Hindlimb muscle (tissue), 1 donor: ENCODE measurements around the gene HEG1. TPM values are rescaled to one million over a fixed set of nuclear protein-coding genes. Genes with fewer than 3 reads are reported as not detected.
A peak's percentile ranks its signal among the peaks of the same experiment; 100 is the strongest.

ENCODE experiments used
- DNase-seq: peaks from one replicate; pipeline ENCODE4 v3.0.0-alpha.2; 2013
- polyA plus RNA-seq: library from polyadenylated mRNA; unstranded; fragments of 120-200 nt; gene quantifications from one replicate; pipeline ENCODE4 v1.2.1, GENCODE V29; 2013; ENCODE audit not compliant: insufficient read length

HEG1 gene
- polyA plus RNA-seq, 1 donor, result 27.2 TPM

- no peak for DNase-seq
Measured at GRCh38 chr3:125072301-125072700, 16.5 kb upstream of the HEG1 start.

GRCh38 chr3:125069968-125070745, 14.4 kb upstream of the HEG1 start:
- DNase-seq, result no peak

- DNase-seq, result no peak
Measured at GRCh38 chr3:125069452-125069851, 13.7 kb upstream of the HEG1 start.

GRCh38 chr3:125068265-125068664, 12.5 kb upstream of the HEG1 start:
- no peak for DNase-seq

- DNase-seq, result no peak
Measured at GRCh38 chr3:125067225-125067624, 11.4 kb upstream of the HEG1 start.

- DNase-seq, result no peak
Measured at GRCh38 chr3:125062904-125063618, 7.3 kb upstream of the HEG1 start.

- no peak for DNase-seq
Measured at GRCh38 chr3:125061646-125062045, 5.8 kb upstream of the HEG1 start.

- no peak for DNase-seq
Measured at GRCh38 chr3:125061170-125061569, 5.4 kb upstream of the HEG1 start.

GRCh38 chr3:125059488-125060245, 3.9 kb upstream of the HEG1 start:
- DNase-seq, result no peak

- no peak for DNase-seq
Measured at GRCh38 chr3:125058959-125059358, 3.2 kb upstream of the HEG1 start.

GRCh38 chr3:125058529-125058928, 2.7 kb upstream of the HEG1 start:
- DNase-seq, result no peak

- no peak for DNase-seq
Measured at GRCh38 chr3:125057186-125057850, 1.5 kb upstream of the HEG1 start.

GRCh38 chr3:125055331-125055912, 375 bp downstream of the HEG1 start:
- DNase-seq, result no peak

- DNase-seq, result no peak
Measured at GRCh38 chr3:125054449-125055329, 1.1 kb downstream of the HEG1 start.

- no peak for DNase-seq
Measured at GRCh38 chr3:125054062-125054448, 1.7 kb downstream of the HEG1 start.

GRCh38 chr3:125053304-125053699, 2.5 kb downstream of the HEG1 start:
- no peak for DNase-seq

- DNase-seq, result no peak
Measured at GRCh38 chr3:125052624-125053303, 3.0 kb downstream of the HEG1 start.

GRCh38 chr3:125051715-125052581, 3.8 kb downstream of the HEG1 start:
- peak; percentile 62 for DNase-seq

GRCh38 chr3:125051205-125051604, 4.6 kb downstream of the HEG1 start:
- no peak for DNase-seq
